Mesenchymal stem cell (in vitro differentiated cells and primary cell): ENCODE measurements around the gene RABGEF1. TPM values are rescaled to one million over a fixed set of nuclear protein-coding genes. Genes with fewer than 3 reads are reported as not detected.
"Not testable (repeated sequence)": the region's sequence is repeated elsewhere in the genome, so short reads cannot be mapped to it uniquely, and the experiment has no call there.

Experiments
- DNase-seq: peaks from one replicate; pipeline ENCODE4 v3.0.0-alpha.2; 2013
- H2AFZ ChIP-seq: one replicate; pipeline ENCODE4 v1.6.1; 2013; ENCODE audit warnings: low read depth, mild to moderate bottlenecking, control low read depth, inconsistent platforms, low read length, moderate library complexity
- H2AK5ac ChIP-seq: 2 replicates; pipeline ENCODE4 v1.6.1; 2013; ENCODE audit warnings: low read length, moderate library complexity, mild to moderate bottlenecking, inconsistent platforms; ENCODE audit not compliant: severe bottlenecking
- H2BK120ac ChIP-seq: one replicate; pipeline ENCODE4 v1.6.1; 2013; ENCODE audit warnings: low read depth, mild to moderate bottlenecking, inconsistent platforms, low read length, moderate library complexity
- H2BK12ac ChIP-seq, 2 experiments: one replicate each; pipeline ENCODE4 v1.6.1; 2013; ENCODE audit warnings: inconsistent platforms in 2 of 2, low read length in 2 of 2, mild to moderate bottlenecking in 2 of 2, moderate library complexity in 2 of 2, control low read depth in 1 of 2
- H2BK15ac ChIP-seq: one replicate; pipeline ENCODE4 v1.6.1; 2013; ENCODE audit warnings: mild to moderate bottlenecking, low read depth, inconsistent platforms; ENCODE audit not compliant: poor library complexity, severe bottlenecking
- H2BK5ac ChIP-seq: 2 replicates; pipeline ENCODE4 v1.6.1; 2013; ENCODE audit warnings: low read depth, mild to moderate bottlenecking, low read length, control low read depth, inconsistent platforms; ENCODE audit not compliant: poor library complexity, severe bottlenecking
- H3K14ac ChIP-seq, 2 experiments: one replicate each; pipeline ENCODE4 v1.6.1; 2013; ENCODE audit warnings: inconsistent platforms in 2 of 2, low read length in 2 of 2, control low read depth in 1 of 2, mild to moderate bottlenecking in 1 of 2, moderate library complexity in 1 of 2
- H3K18ac ChIP-seq, 2 experiments: one replicate each; pipeline ENCODE4 v1.6.1; 2013; ENCODE audit warnings: inconsistent platforms in 2 of 2, low read length in 2 of 2, control low read depth in 1 of 2, low read depth in 1 of 2, mild to moderate bottlenecking in 1 of 2
- H3K23ac ChIP-seq, 2 experiments: one replicate each; pipeline ENCODE4 v1.6.1; 2013; ENCODE audit warnings: inconsistent platforms in 2 of 2, low read length in 2 of 2, mild to moderate bottlenecking in 2 of 2, moderate library complexity in 2 of 2, control low read depth in 1 of 2
- H3K27ac ChIP-seq: 2 replicates; pipeline ENCODE4 v1.5.1; 2013; ENCODE audit warnings: mild to moderate bottlenecking, moderate library complexity, low read length, control low read depth, inconsistent platforms; ENCODE audit not compliant: poor library complexity, severe bottlenecking
- H3K27me3 ChIP-seq, 2 experiments: 2 replicates each; pipeline versions ENCODE4 v1.6.1 to v1.7.0; 2013; ENCODE audit warnings: low read length in 2 of 2, mild to moderate bottlenecking in 2 of 2, moderate library complexity in 2 of 2, control low read depth in 1 of 2, inconsistent platforms in 1 of 2; ENCODE audit not compliant: control insufficient read depth in 1 of 2, insufficient read depth in 1 of 2
- H3K36me3 ChIP-seq, 2 experiments: 2 replicates each; pipeline versions ENCODE4 v1.6.1 to v1.7.0; 2013; ENCODE audit warnings: low read length in 2 of 2, control low read depth in 1 of 2, inconsistent platforms in 1 of 2, low read depth in 1 of 2, mild to moderate bottlenecking in 1 of 2; ENCODE audit not compliant: insufficient read depth in 2 of 2, control insufficient read depth in 1 of 2
- H3K4ac ChIP-seq, 2 experiments: one replicate each; pipeline ENCODE4 v1.6.1; 2013; ENCODE audit warnings: inconsistent platforms in 2 of 2, low read length in 2 of 2, mild to moderate bottlenecking in 2 of 2, moderate library complexity in 2 of 2, control low read depth in 1 of 2, low read depth in 1 of 2
- H3K4me1 ChIP-seq: 2 replicates; pipeline ENCODE4 v1.6.1; 2013; ENCODE audit warnings: low read depth, low read length, control low read depth; ENCODE audit not compliant: control insufficient read depth, insufficient read depth
- H3K4me2 ChIP-seq: 2 replicates; pipeline ENCODE4 v1.6.1; 2013; ENCODE audit warnings: low read length, mild to moderate bottlenecking, inconsistent platforms; ENCODE audit not compliant: poor library complexity, severe bottlenecking
- H3K4me3 ChIP-seq, 2 experiments: 2 replicates each; pipeline versions ENCODE4 v1.5.1 to v1.7.0; 2013; ENCODE audit warnings: low read length in 2 of 2, mild to moderate bottlenecking in 2 of 2, control low read depth in 1 of 2, low read depth in 1 of 2; ENCODE audit not compliant: insufficient read depth in 1 of 2
- H3K79me1 ChIP-seq: replicated peaks from 2 replicates; pipeline ENCODE4 v1.6.1; 2013; ENCODE audit warnings: mild to moderate bottlenecking, control low read depth, low read length, inconsistent platforms; ENCODE audit not compliant: poor library complexity, severe bottlenecking
- H3K9ac ChIP-seq: 2 replicates; pipeline ENCODE4 v1.7.0; 2013; ENCODE audit warnings: mild to moderate bottlenecking, low read length, moderate library complexity
- H3K9me3 ChIP-seq: 2 replicates; pipeline ENCODE4 v1.7.0; 2013; ENCODE audit warnings: mild to moderate bottlenecking, low read length; ENCODE audit not compliant: control insufficient read depth
- H4K8ac ChIP-seq: one replicate; pipeline ENCODE4 v1.6.1; 2013; ENCODE audit warnings: inconsistent platforms, mild to moderate bottlenecking, low read length, moderate library complexity
- H4K91ac ChIP-seq: one replicate; pipeline ENCODE4 v1.6.1; 2013; ENCODE audit warnings: mild to moderate bottlenecking, low read length, inconsistent platforms
- WGBS: methylation state at CpG from one replicate; pipeline ENCODE4 v1.1.7; 2013; ENCODE audit warnings: mixed read lengths; 5-methylcytosine and 5-hydroxymethylcytosine counted together
- polyA plus RNA-seq, 2 experiments: library from polyadenylated mRNA; stranded (reverse); fragments of 200-250 nt; gene quantifications; one replicate each; pipeline ENCODE4 v1.2.3, GENCODE V29; 2013

Gene RABGEF1
- polyA plus RNA-seq (2013, experiment 1 of 2) = 15.6 TPM
- 16.4 TPM for polyA plus RNA-seq (2013, experiment 2 of 2)

DNA sequence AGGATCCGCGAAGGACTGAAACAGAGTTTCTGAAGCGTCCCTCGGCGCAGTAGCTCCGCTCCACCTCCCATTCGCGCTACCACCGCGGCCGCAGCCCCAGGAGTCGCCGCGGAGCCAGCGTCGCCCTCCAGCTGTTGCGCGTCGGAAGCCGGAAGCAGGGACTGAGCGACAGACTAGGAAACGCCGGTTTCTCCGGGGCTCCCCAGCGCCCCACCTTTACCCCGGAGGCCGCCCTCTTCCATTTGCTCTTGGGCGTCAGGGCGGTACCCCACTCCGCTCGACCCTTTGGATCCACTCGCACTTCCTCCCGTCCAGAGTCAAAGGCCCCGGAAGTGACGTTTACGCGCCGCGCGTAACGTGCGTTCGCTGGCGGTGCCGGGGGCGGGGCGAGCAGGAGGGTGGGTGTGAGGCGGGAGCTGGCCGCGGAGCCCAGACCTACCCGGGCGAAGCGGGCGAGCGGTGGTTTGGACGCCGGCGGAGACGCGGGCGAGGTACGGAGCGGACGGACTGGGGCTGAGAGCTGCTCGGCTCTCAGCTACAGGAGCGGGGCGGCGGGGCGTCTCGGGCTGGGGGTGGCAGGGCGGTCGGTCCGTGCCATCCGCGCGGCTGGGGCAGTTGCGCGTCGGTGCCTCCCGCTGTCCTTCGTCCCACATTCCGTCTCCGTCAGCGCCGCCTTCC is at the start of gene RABGEF1:
Gene RABGEF1 (plus strand): TSS at position 432 of the 678 bp plus-strand sequence. CDS start 31,167 bp downstream, outside the sequence.
- Histone ChIP-seq H2AK5ac (peak within 1 kb of the TSS; percentile 81), H3K36me3 (peaks cover 9 to 20% of the 10 kb centered on the region in 2 experiments), H3K4me1 (peaks cover 7% of the 10 kb centered on the region), H3K14ac (peak within 1 kb of the TSS in 1 of 2 experiments; percentile 91), H3K23ac (peak within 1 kb of the TSS in 1 of 2 experiments; percentile 86), H3K9ac (peak within 1 kb of the TSS; percentile 99), H2BK5ac (peak within 1 kb of the TSS; percentile 94), H3K4me3 (peak within 1 kb of the TSS; percentile 90 to 98), H3K18ac (peak within 1 kb of the TSS; percentile 94 to 97), H3K4ac (peak within 1 kb of the TSS; percentile 98 to 99), H2BK12ac (peak within 1 kb of the TSS in 1 of 2 experiments; percentile 73), H3K4me2 (peak within 1 kb of the TSS; percentile 76), H3K27ac (peak within 1 kb of the TSS; percentile 90), H4K91ac (peak within 1 kb of the TSS; percentile 96), H2BK120ac (peak within 1 kb of the TSS; percentile 85), H3K79me1 (peaks cover 6% of the 10 kb centered on the region), H2AFZ (peak within 1 kb of the TSS; percentile 79), H2BK15ac (peak within 1 kb of the TSS; percentile 99), H3K27me3 (no peaks in the 10 kb centered on the region), H4K8ac (peak within 1 kb of the TSS; percentile 98), H3K9me3 (peaks cover 10% of the 10 kb centered on the region)
- under 1% methylated on average over 76 of the region's 85 CpGs for WGBS
- peak; percentile 97 for DNase-seq

DNA sequence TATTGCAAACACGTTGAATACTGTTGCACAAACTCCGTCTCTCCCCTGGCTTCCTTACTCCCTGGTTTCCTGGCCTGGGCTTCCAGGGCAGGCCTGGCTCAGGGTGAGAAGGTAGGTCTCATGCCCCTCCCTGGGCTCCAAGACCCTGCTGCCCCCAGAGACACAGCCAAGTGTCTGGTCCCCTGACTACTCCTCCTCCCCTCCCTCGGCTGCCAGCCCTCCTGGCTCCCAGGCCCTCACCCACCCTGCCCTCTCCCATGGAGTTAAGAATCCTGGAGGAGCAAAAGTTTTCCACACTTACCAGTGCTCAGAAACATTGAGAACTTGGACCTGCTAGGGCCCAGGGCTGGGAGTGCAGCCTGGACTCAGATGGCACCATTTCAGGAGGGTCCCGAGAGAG is 47.2 kb upstream of the RABGEF1 start:
- 90% methylated on average over 4 of the region's 4 CpGs for WGBS
- H4K8ac ChIP-seq = no peak overlapping the region
- no peak for DNase-seq
- H4K91ac ChIP-seq = no peak overlapping the region
- peaks cover 26% of the 10 kb centered on the region for H3K79me1 ChIP-seq
- no peak overlapping the region for H2BK5ac ChIP-seq
- H3K36me3 ChIP-seq = peaks cover 32 to 44% of the 10 kb centered on the region in 2 experiments
- no peak overlapping the region for H2AFZ ChIP-seq
- peaks cover 4% of the 10 kb centered on the region for H3K9me3 ChIP-seq
- H3K27ac ChIP-seq = no peak overlapping the region
- no peak overlapping the region for H3K4me2 ChIP-seq
- no peak overlapping the region for H3K9ac ChIP-seq
- H2BK12ac ChIP-seq = no peak overlapping the region
- H3K4me3 ChIP-seq = no peak overlapping the region
- H3K27me3 ChIP-seq = no peaks in the 10 kb centered on the region
- H3K4ac ChIP-seq = no peak overlapping the region
- no peak overlapping the region for H3K23ac ChIP-seq
- peaks cover 8% of the 10 kb centered on the region for H3K4me1 ChIP-seq
- H3K18ac ChIP-seq = no peak overlapping the region
- H2AK5ac ChIP-seq = no peak overlapping the region
- H2BK15ac ChIP-seq = no peak overlapping the region
- no peak overlapping the region for H2BK120ac ChIP-seq
- no peak overlapping the region for H3K14ac ChIP-seq

GRCh38 chr7:66694286-66694685 is 46.2 kb upstream of the RABGEF1 start:
- H3K79me1 ChIP-seq = peaks cover 26% of the 10 kb centered on the region
- DNase-seq = no peak
- H2BK5ac ChIP-seq = no peak overlapping the region
- H4K91ac ChIP-seq = no peak overlapping the region
- H3K9me3 ChIP-seq = no peaks in the 10 kb centered on the region
- no peak overlapping the region for H2BK15ac ChIP-seq
- no peak overlapping the region for H3K27ac ChIP-seq
- H2AFZ ChIP-seq = no peak overlapping the region
- no peak overlapping the region for H3K4me2 ChIP-seq
- no peak overlapping the region for H2BK120ac ChIP-seq
- H3K18ac ChIP-seq = no peak overlapping the region
- H3K4me1 ChIP-seq = peaks cover 8% of the 10 kb centered on the region
- no peak overlapping the region for H3K4me3 ChIP-seq
- peaks cover 33 to 47% of the 10 kb centered on the region in 2 experiments for H3K36me3 ChIP-seq
- no peak overlapping the region for H4K8ac ChIP-seq
- no peak overlapping the region for H3K14ac ChIP-seq
- H3K27me3 ChIP-seq = no peaks in the 10 kb centered on the region
- no peak overlapping the region for H3K9ac ChIP-seq
- H3K4ac ChIP-seq = no peak overlapping the region
- no peak overlapping the region for H2BK12ac ChIP-seq
- H3K23ac ChIP-seq = no peak overlapping the region
- H2AK5ac ChIP-seq = no peak overlapping the region
- 96% methylated on average over 11 of the region's 11 CpGs for WGBS

- not testable (repeated sequence) for H3K14ac ChIP-seq, H4K8ac ChIP-seq, H3K27me3 ChIP-seq, H3K27ac ChIP-seq, H2AFZ ChIP-seq, H3K9ac ChIP-seq, H3K18ac ChIP-seq, H3K4me2 ChIP-seq, H3K4me1 ChIP-seq, H3K4ac ChIP-seq, H2BK120ac ChIP-seq, H3K4me3 ChIP-seq, H2BK5ac ChIP-seq, H3K9me3 ChIP-seq, H2BK12ac ChIP-seq, DNase-seq, H2AK5ac ChIP-seq, H3K23ac ChIP-seq, H4K91ac ChIP-seq
- peaks cover 33 to 47% of the 10 kb centered on the region in 2 experiments for H3K36me3 ChIP-seq
- H3K79me1 ChIP-seq = peaks cover 30% of the 10 kb centered on the region
- H2BK15ac ChIP-seq = peak overlapping the region; percentile 36
- WGBS = 84% methylated on average over 6 of the region's 7 CpGs
Measured at GRCh38 chr7:66695417-66695816, 45.1 kb upstream of the RABGEF1 start.
